ENCODE results near the gene RGS19.

GRCh38 chr20:64100566-64100888 is 21.2 kb upstream of the RGS19 start:
- TF ChIP-seq POLR2A (IDR thresholded peaks at IDR 0.05) (no peak), CTCF (IDR thresholded peaks at IDR 0.05) (no peak)
